ENCODE data around the gene SYT1. TPM values are rescaled to one million over a fixed set of nuclear protein-coding genes. Genes with fewer than 3 reads are reported as not detected.

The SYT1 gene
- total and polyA plus RNA-seq, 2 of the 8 experiments (the other 6 are each of a cell fraction or from before 2014, with no cell fraction given) = 11.0 to 34.6 TPM

DNA sequence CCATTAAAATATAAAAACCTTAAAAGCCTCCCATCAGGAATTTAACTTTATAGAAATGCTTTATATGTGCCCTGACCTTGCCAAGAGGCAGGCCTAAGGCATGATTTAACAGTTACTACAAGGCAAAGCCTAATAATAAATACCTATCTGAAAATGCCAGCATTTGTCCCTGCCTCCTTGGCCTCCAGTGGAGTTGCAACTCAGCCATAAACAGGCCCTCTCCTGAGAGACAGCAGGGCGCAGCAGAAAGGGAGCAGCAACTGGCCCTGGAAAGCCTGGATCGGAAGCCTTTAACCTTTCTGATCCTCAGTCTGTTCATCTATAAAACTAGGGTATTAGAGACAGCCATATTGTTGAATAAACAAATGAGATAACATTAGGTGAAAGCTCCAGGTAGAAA lies 501.8 kb downstream of the SYT1 start (continued):
- TF ChIP-seq FOSL1 (IDR thresholded peaks at IDR 0.05; ENCODE audit: insufficient read depth, low read depth, low read length) (no peak), RBBP5 (IDR thresholded peaks at IDR 0.05; ENCODE audit: borderline replicate concordance, low read depth, low read length) (no peak), CTBP2 (IDR thresholded peaks at IDR 0.05; ENCODE audit: borderline replicate concordance, insufficient read depth, insufficient read length, low read length) (no peak)

Data from H1 (cell line).